Astrocyte (in vitro differentiated cells and primary cell): Measurements from ENCODE around the gene C1QB. TPM values are rescaled to one million over a fixed set of nuclear protein-coding genes. Genes with fewer than 3 reads are reported as not detected.
A peak's percentile ranks its signal among the peaks of the same experiment; 100 is the strongest.

Experiments
- DNase-seq: peaks from one replicate; pipeline ENCODE4 v3.0.0-alpha.2; 2010; ENCODE audit warnings: low read depth
- FAIRE-seq: peaks from 2 replicates; lab custom pipeline; 2011; peaks lifted over from hg19 to GRCh38; lab: Jason Lieb, UNC
- H2AFZ ChIP-seq: 2 replicates; pipeline ENCODE4 v1.6.0; 2012; ENCODE audit warnings: low read depth, low read length, inconsistent platforms
- H3K27ac ChIP-seq: 2 replicates; pipeline ENCODE4 v1.5.1; 2011; ENCODE audit warnings: low read depth, low read length, inconsistent platforms
- H3K27me3 ChIP-seq: 2 replicates; pipeline ENCODE4 v1.6.0; 2011; ENCODE audit warnings: low read length, inconsistent platforms; ENCODE audit not compliant: insufficient read depth
- H3K36me3 ChIP-seq: 2 replicates; pipeline ENCODE4 v1.5.1; 2011; ENCODE audit warnings: low read length, inconsistent platforms; ENCODE audit not compliant: insufficient read depth
- H3K4me1 ChIP-seq: 2 replicates; pipeline ENCODE4 v1.5.1; 2011; ENCODE audit warnings: low read length, inconsistent platforms; ENCODE audit not compliant: insufficient read depth
- H3K4me2 ChIP-seq: 2 replicates; pipeline ENCODE4 v1.6.0; 2012; ENCODE audit warnings: low read length, inconsistent platforms
- H3K4me3 ChIP-seq: 2 replicates; pipeline ENCODE4 v1.5.1; 2011; ENCODE audit warnings: low read depth, mild to moderate bottlenecking, low read length, inconsistent platforms; ENCODE audit not compliant: insufficient read depth
- H3K79me2 ChIP-seq: 2 replicates; pipeline ENCODE4 v1.6.0; 2012; ENCODE audit warnings: mild to moderate bottlenecking, low read length, inconsistent platforms; ENCODE audit not compliant: insufficient read depth
- H3K9ac ChIP-seq: 2 replicates; pipeline ENCODE4 v1.6.0; 2012; ENCODE audit warnings: mild to moderate bottlenecking, low read length, inconsistent platforms
- H3K9me3 ChIP-seq: 2 replicates; pipeline ENCODE4 v1.5.1; 2012; ENCODE audit warnings: low read depth, mild to moderate bottlenecking, low read length, inconsistent platforms; ENCODE audit not compliant: insufficient read depth
- H4K20me1 ChIP-seq: 2 replicates; pipeline ENCODE4 v1.6.0; 2012; ENCODE audit warnings: low read length, inconsistent platforms; ENCODE audit not compliant: insufficient read depth
- H3K27ac Mint-ChIP-seq: one replicate; pipeline ENCODE4 v1.8.0; 2021; ENCODE audit warnings: mild to moderate bottlenecking, mixed read lengths; ENCODE audit not compliant: unreplicated experiment
- H3K27me3 Mint-ChIP-seq: one replicate; pipeline ENCODE4 v1.8.0; 2021; ENCODE audit warnings: low read depth, mixed read lengths; ENCODE audit not compliant: unreplicated experiment
- H3K36me3 Mint-ChIP-seq: one replicate; pipeline ENCODE4 v1.8.0; 2021; ENCODE audit warnings: low read depth, mixed read lengths; ENCODE audit not compliant: unreplicated experiment
- H3K4me1 Mint-ChIP-seq: one replicate; pipeline ENCODE4 v1.8.0; 2021; ENCODE audit warnings: low read depth, mixed read lengths; ENCODE audit not compliant: unreplicated experiment
- H3K4me3 Mint-ChIP-seq: one replicate; pipeline ENCODE4 v1.8.0; 2021; ENCODE audit warnings: mild to moderate bottlenecking, moderate library complexity, mixed read lengths; ENCODE audit not compliant: unreplicated experiment
- H3K9me3 Mint-ChIP-seq: one replicate; pipeline ENCODE4 v1.8.0; 2021; ENCODE audit warnings: mild to moderate bottlenecking, mixed read lengths; ENCODE audit not compliant: unreplicated experiment
- CTCF ChIP-seq: IDR thresholded peaks from 2 replicates; pipeline ENCODE4 v1.5.1; 2011; ENCODE audit warnings: low read depth, mild to moderate bottlenecking, inconsistent platforms, low read length, moderate library complexity; ENCODE audit not compliant: insufficient read depth
- EZH2 ChIP-seq: IDR thresholded peaks from 2 replicates; pipeline ENCODE4 v1.6.1; 2012; ENCODE audit warnings: mild to moderate bottlenecking, low read length, inconsistent platforms; ENCODE audit not compliant: insufficient read depth
- total RNA-seq: library from RNA; stranded (reverse); gene quantifications from 2 replicates; pipeline ENCODE4 v1.2.1, GENCODE V29; 2021

Gene C1QB
- total RNA-seq, 1 donor from 2014 or later, result not detected

DNA sequence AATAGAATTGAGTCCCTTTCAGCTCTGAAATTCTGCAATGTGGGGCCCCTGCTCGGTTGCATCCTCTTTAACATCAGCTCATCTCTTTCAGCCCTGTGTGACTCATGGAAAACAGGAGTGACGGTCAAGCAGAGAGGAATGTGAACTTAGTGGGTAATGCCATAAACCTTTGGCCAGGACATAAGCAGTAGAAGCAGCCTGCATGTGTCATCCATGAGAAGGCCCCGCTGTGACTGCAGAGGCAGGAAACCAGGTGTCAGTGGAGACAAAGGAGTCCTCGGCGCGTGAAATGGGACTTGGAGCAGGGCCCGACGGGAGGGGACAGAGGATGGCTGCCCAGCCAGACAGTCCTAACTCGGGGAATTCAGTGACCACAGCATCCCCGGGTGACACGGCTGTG is 36.5 kb downstream of the C1QB start:
- no peaks in the 10 kb centered on the region for H3K79me2 ChIP-seq
- Mint-ChIP-seq H3K9me3 (no peaks in the 10 kb centered on the region), H3K36me3 (no peaks in the 10 kb centered on the region), H3K4me1 (peaks cover 15% of the 10 kb centered on the region), H3K27me3 (peaks cover 11% of the 10 kb centered on the region), H3K27ac (peak overlapping the region; percentile 77), H3K4me3 (peak overlapping the region; percentile 21)
- peaks cover 25% of the 10 kb centered on the region for H3K4me1 ChIP-seq
- H3K36me3 ChIP-seq, result no peaks in the 10 kb centered on the region
- no peak overlapping the region for H3K4me3 ChIP-seq
- H2AFZ ChIP-seq, result no peak overlapping the region
- TF ChIP-seq EZH2, result no peak
- TF ChIP-seq CTCF, result no peak
- H3K27me3 ChIP-seq, result no peaks in the 10 kb centered on the region
- H3K4me2 ChIP-seq, result peak overlapping the region; percentile 63
- peak overlapping the region; percentile 53 for H3K9ac ChIP-seq
- peak overlapping the region; percentile 46 for H3K27ac ChIP-seq
- H4K20me1 ChIP-seq, result no peaks in the 10 kb centered on the region
- DNase-seq, result peak; percentile 93
- FAIRE-seq, result peak; percentile 97
- H3K9me3 ChIP-seq, result no peaks in the 10 kb centered on the region

GRCh38 chr1:22691031-22691753 is 38.2 kb downstream of the C1QB start:
- Histone ChIP-seq H3K27me3 (no peaks in the 10 kb centered on the region), H3K27ac (no peak overlapping the region), H3K4me1 (peaks cover 8% of the 10 kb centered on the region), H3K9me3 (no peaks in the 10 kb centered on the region), H2AFZ (peak overlapping the region; percentile 49), H3K79me2 (no peaks in the 10 kb centered on the region), H3K4me3 (no peak overlapping the region), H3K9ac (no peak overlapping the region), H4K20me1 (no peaks in the 10 kb centered on the region), H3K36me3 (no peaks in the 10 kb centered on the region), H3K4me2 (no peak overlapping the region)
- Mint-ChIP-seq H3K27me3 (peaks cover 7% of the 10 kb centered on the region), H3K36me3 (no peaks in the 10 kb centered on the region), H3K4me1 (peaks cover 10% of the 10 kb centered on the region), H3K27ac (no peak overlapping the region), H3K9me3 (no peaks in the 10 kb centered on the region), H3K4me3 (no peak overlapping the region)
- DNase-seq, result no peak
- FAIRE-seq, result no peak
- TF ChIP-seq EZH2 (no peak), CTCF (no peak)

- peaks cover 10% of the 10 kb centered on the region for H3K4me1 Mint-ChIP-seq
- Histone ChIP-seq H3K4me1 (peaks cover 8% of the 10 kb centered on the region), H3K9me3 (no peaks in the 10 kb centered on the region), H3K27ac (no peak overlapping the region), H3K4me3 (no peak overlapping the region), H3K36me3 (no peaks in the 10 kb centered on the region), H3K4me2 (no peak overlapping the region), H3K79me2 (no peaks in the 10 kb centered on the region), H2AFZ (no peak overlapping the region), H3K9ac (no peak overlapping the region), H4K20me1 (no peaks in the 10 kb centered on the region), H3K27me3 (no peaks in the 10 kb centered on the region)
- H3K4me3 Mint-ChIP-seq, result no peak overlapping the region
- H3K27ac Mint-ChIP-seq, result no peak overlapping the region
- H3K9me3 Mint-ChIP-seq, result no peaks in the 10 kb centered on the region
- FAIRE-seq (no peak), DNase-seq (no peak)
- TF ChIP-seq CTCF (no peak), EZH2 (no peak)
- H3K27me3 Mint-ChIP-seq, result no peaks in the 10 kb centered on the region
- no peaks in the 10 kb centered on the region for H3K36me3 Mint-ChIP-seq
Observed at GRCh38 chr1:22694172-22694571, 41.1 kb downstream of the C1QB start.
